ENCODE data around the gene CSGALNACT2. TPM values are rescaled to one million over a fixed set of nuclear protein-coding genes. Genes with fewer than 3 reads are reported as not detected.

Gene CSGALNACT2
- total RNA-seq, 1 experiment from 2014 or later, result 5.1 TPM

- TF ChIP-seq ZNF532 (CRISPR knock-in tag; IDR thresholded peaks at IDR 0.05; ENCODE audit: borderline replicate concordance) (no peak), ZNF232 (CRISPR knock-in tag; IDR thresholded peaks at IDR 0.05) (no peak), ATF1 (CRISPR knock-in tag; IDR thresholded peaks at IDR 0.05) (no peak), ATF2 (CRISPR knock-in tag; IDR thresholded peaks at IDR 0.05; ENCODE audit: borderline replicate concordance, low read depth) (no peak), GRHL2 (CRISPR knock-in tag; IDR thresholded peaks at IDR 0.05; ENCODE audit: insufficient replicate concordance, severe bottlenecking) (no peak), USF1 (CRISPR knock-in tag; IDR thresholded peaks at IDR 0.05) (no peak), ZNF317 (CRISPR knock-in tag; IDR thresholded peaks at IDR 0.05; ENCODE audit: borderline replicate concordance, low read depth) (no peak), IRF1 (CRISPR knock-in tag; IDR thresholded peaks at IDR 0.05) (no peak), ZNF121 (CRISPR knock-in tag; IDR thresholded peaks at IDR 0.05) (no peak), FOXK1 (CRISPR knock-in tag; IDR thresholded peaks at IDR 0.05) (no peak), TEAD1 (CRISPR knock-in tag; IDR thresholded peaks at IDR 0.05) (no peak)
Measured at GRCh38 chr10:43186150-43186549, 47.9 kb downstream of the CSGALNACT2 start (continued).

- ChIA-PET POLR2A (interaction anchor here (0.6 kb wide), 1 partner anchor 196 kb away, joined by 4 read pairs; no protein-coding TSS in a partner anchor), CTCF (no interaction called here)
- Mint-ChIP-seq H3K27ac (no peak overlapping the region), H3K9me3 (peaks cover 13% of the 10 kb centered on the region), H3K4me1 (no peaks in the 10 kb centered on the region), H3K27me3 (ENCODE audit: low read depth) (no peaks in the 10 kb centered on the region), H3K4me3 (no peak overlapping the region), H3K36me3 (peaks cover 19% of the 10 kb centered on the region)
- DNase-seq (ENCODE audit: low spot score), result no peak
- ATAC-seq, result no peak
- TF ChIP-seq ELF4 (CRISPR knock-in tag; IDR thresholded peaks at IDR 0.05; ENCODE audit: low read depth), result no peak
- no peak for TF ChIP-seq AR (CRISPR knock-in tag; IDR thresholded peaks at IDR 0.05)
- TF ChIP-seq ZNF281 (CRISPR knock-in tag; IDR thresholded peaks at IDR 0.05), result no peak
- TF ChIP-seq USF1 (CRISPR knock-in tag; IDR thresholded peaks at IDR 0.05), result no peak
- no peak for TF ChIP-seq IRF1 (CRISPR knock-in tag; IDR thresholded peaks at IDR 0.05)
- TF ChIP-seq TP53 (CRISPR knock-in tag; IDR thresholded peaks at IDR 0.05), result no peak
- no peak for TF ChIP-seq FOXP4 (CRISPR knock-in tag; IDR thresholded peaks at IDR 0.05)
- TF ChIP-seq NFE2L1 (CRISPR knock-in tag; IDR thresholded peaks at IDR 0.05), result no peak
Measured at GRCh38 chr10:43187213-43187612, 49.0 kb downstream of the CSGALNACT2 start.
